MM.1S (cell line): ENCODE measurements around the gene NUP133.
A peak's percentile ranks its signal among the peaks of the same experiment; 100 is the strongest.

ENCODE experiments used
- CTCF ChIP-seq: fragments of 300-600 bp; sonication (generic); IDR thresholded peaks from 2 replicates; pipeline ENCODE4 v1.5.1; 2016; ENCODE audit warnings: antibody characterized with exemption, low read length, mixed read lengths
- EZH2 ChIP-seq: fragments of 300-600 bp; sonication (generic); optimal IDR thresholded peaks from 2 replicates; pipeline ENCODE3; 2017; ENCODE audit warnings: low read depth, mild to moderate bottlenecking, antibody characterized with exemption, low read length, mixed read lengths

GRCh38 chr1:229410692-229411433 is 97.3 kb downstream of the NUP133 start:
- 0 out of 2 replicates have a peak, but pooled peaks have one; percentile 7 for TF ChIP-seq CTCF
- no peak for TF ChIP-seq EZH2
